ENCODE results near the gene ID4. TPM values are rescaled to one million over a fixed set of nuclear protein-coding genes. Genes with fewer than 3 reads are reported as not detected.

ID4 gene
- total and polyA plus RNA-seq, 2 donors (not counting 3 experiments of a cell fraction or from before 2014, with no cell fraction given), result not detected

DNA sequence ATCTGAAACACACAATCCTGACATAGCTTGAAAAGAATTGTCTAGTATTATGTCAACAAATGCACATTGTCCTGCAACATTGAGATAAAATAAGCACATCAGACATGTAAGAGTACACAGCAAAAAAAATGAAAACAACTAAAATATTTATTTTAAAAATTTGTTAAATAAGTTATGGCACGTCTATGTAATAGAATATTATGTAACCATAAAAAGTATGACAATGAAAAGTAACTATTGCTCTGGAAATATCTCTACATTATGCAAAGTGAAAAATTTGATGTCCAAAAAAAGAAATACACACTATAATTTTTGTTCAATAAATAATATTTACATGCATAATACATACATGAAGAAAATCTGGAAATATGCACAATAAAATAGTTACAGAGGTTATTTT is 9.3 kb upstream of the ID4 start:
- TF ChIP-seq JUN (IDR thresholded peaks at IDR 0.05; ENCODE audit: borderline replicate concordance, insufficient read depth, insufficient read length, low read depth) (no peak), MYC (IDR thresholded peaks at IDR 0.05; ENCODE audit: low read depth, low read length) (no peak), CTCF (IDR thresholded peaks at IDR 0.05; ENCODE audit: extremely low read depth in 1 of 2, insufficient read depth in 1 of 2, low read depth in 1 of 2, low read length in 2 of 2) (no peak), POLR2AphosphoS5 (IDR thresholded peaks at IDR 0.05; ENCODE audit: insufficient read depth, low read depth, low read length) (no peak), EZH2 (IDR thresholded peaks at IDR 0.05; ENCODE audit: borderline replicate concordance, low read depth, low read length, severe bottlenecking) (no peak), GATA2 (IDR thresholded peaks at IDR 0.05; ENCODE audit: insufficient read depth, insufficient read length, low read depth, low read length) (no peak), POLR2A (IDR thresholded peaks at IDR 0.05; ENCODE audit: low read depth, low read length) (no peak), FOS (IDR thresholded peaks at IDR 0.05; ENCODE audit: borderline replicate concordance, insufficient read depth, low read length) (no peak)
- TF ChIP-seq, protein P1, sequence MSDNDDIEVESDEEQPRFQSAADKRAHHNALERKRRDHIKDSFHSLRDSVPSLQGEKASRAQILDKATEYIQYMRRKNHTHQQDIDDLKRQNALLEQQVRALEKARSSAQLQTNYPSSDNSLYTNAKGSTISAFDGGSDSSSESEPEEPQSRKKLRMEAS (IDR thresholded peaks at IDR 0.05; ENCODE audit: insufficient read depth, insufficient read length), result no peak
- POLR2A ChIA-PET, result no interaction called here
- Histone ChIP-seq H3K4me3 (replicated peaks in 1 of 3; ENCODE audit: insufficient read depth in 1 of 3, low read depth in 1 of 3, low read length in 3 of 3) (no peak overlapping the region), H3K4me2 (ENCODE audit: insufficient read depth, low read length) (no peak overlapping the region), H3K27me3 (ENCODE audit: control insufficient read depth in 2 of 2, insufficient read depth in 2 of 2, low read length in 2 of 2) (no peaks in the 10 kb centered on the region), H3K36me3 (ENCODE audit: control insufficient read depth in 2 of 2, extremely low read depth in 1 of 2, insufficient read depth in 2 of 2, low read length in 2 of 2) (no peaks in the 10 kb centered on the region), H4K20me1 (replicated peaks; ENCODE audit: control insufficient read depth, extremely low read depth, insufficient read depth, low read length) (no peaks in the 10 kb centered on the region), H3K79me2 (ENCODE audit: control insufficient read depth, insufficient read depth, low read length) (no peaks in the 10 kb centered on the region), H3K9ac (replicated peaks; ENCODE audit: extremely low read depth, insufficient read depth, low read length) (no peak overlapping the region), H3K27ac (ENCODE audit: insufficient read depth, low read depth, low read length) (no peak overlapping the region), H3K4me1 (ENCODE audit: control insufficient read depth, extremely low read depth, insufficient read depth, low read length) (no peaks in the 10 kb centered on the region), H2AFZ (ENCODE audit: low read depth, low read length) (no peak overlapping the region), H3K9me3 (replicated peaks; ENCODE audit: control insufficient read depth, insufficient read depth, low read length) (no peaks in the 10 kb centered on the region), H3K9me1 (replicated peaks; ENCODE audit: control insufficient read depth, extremely low read depth, insufficient read depth, low read length) (no peaks in the 10 kb centered on the region)
- intact Hi-C loops (cut with micrococcal nuclease) (no loop called here), dilution Hi-C loops (cut with MboI; ENCODE audit: extremely low pct_ligation_motif_present, low sequenced_read_pairs) (no loop called here)
- CTCF ChIA-PET, result no interaction called here
- no TSS peak for BruUV-seq (replicated peaks)
- DNase-seq (ENCODE audit: low read depth, low spot score), result no peak
- no peak for FAIRE-seq

Data from endothelial cell of umbilical vein (primary cell).